Caki2 (cell line): ENCODE data around the gene GBGT1. TPM values are rescaled to one million over a fixed set of nuclear protein-coding genes. Genes with fewer than 3 reads are reported as not detected.

ENCODE experiments used
- DNase-seq: peaks from one replicate; pipeline ENCODE4 v3.0.0-alpha.2; 2015; ENCODE audit warnings: low read depth
- in situ Hi-C: cut with HindIII; loops from 2 replicates; pipeline ENCODE4 v1.10.0; 2016; ENCODE audit warnings: low sequenced_read_pairs, low pct_unique_long_range_greater_than_20kb, mixed read lengths
- total RNA-seq: library from RNA; depleted of rRNA; stranded (reverse); fragments of >200 nt; shearing (Covaris generic); gene quantifications from 2 replicates; pipeline ENCODE4 v1.2.3, GENCODE V29; 2014; ENCODE audit warnings: low replicate concordance

Gene GBGT1
- total RNA-seq, 1 experiment from 2014 or later: not detected

- no peak for DNase-seq
- in situ Hi-C loops: no loop called here
These were observed 37.9 kb upstream of the GBGT1 start for GRCh38 chr9:133201424-133202144.

- no peak for DNase-seq
- in situ Hi-C loops: no loop called here
These were observed 36.9 kb upstream of the GBGT1 start for GRCh38 chr9:133200631-133201030.

GRCh38 chr9:133199648-133200321 lies 36.1 kb upstream of the GBGT1 start:
- no peak for DNase-seq
- in situ Hi-C loops: no loop called here

- in situ Hi-C loops: no loop called here
- no peak for DNase-seq
These were observed 31.3 kb upstream of the GBGT1 start for GRCh38 chr9:133195029-133195428.

DNA sequence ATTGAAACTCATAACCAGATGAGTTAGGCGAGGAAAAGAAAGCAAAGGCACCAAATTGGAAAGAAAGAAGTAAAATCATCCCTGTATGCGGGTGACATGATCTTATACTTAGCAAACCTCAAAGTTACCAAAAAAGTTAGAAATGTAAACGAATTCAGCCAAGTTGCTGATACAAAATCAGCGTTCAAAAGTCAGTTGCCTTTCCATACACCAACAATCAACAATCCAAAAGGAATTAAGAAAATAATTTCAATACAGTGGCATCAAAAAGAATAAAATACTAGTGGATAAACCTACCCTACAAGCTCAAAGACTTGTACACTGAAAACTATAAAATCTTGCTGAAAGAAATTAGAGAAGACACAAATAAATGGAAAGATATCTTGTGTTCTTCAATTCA lies 30.9 kb upstream of the GBGT1 start:
- DNase-seq: no peak
- in situ Hi-C loops: no loop called here

DNA sequence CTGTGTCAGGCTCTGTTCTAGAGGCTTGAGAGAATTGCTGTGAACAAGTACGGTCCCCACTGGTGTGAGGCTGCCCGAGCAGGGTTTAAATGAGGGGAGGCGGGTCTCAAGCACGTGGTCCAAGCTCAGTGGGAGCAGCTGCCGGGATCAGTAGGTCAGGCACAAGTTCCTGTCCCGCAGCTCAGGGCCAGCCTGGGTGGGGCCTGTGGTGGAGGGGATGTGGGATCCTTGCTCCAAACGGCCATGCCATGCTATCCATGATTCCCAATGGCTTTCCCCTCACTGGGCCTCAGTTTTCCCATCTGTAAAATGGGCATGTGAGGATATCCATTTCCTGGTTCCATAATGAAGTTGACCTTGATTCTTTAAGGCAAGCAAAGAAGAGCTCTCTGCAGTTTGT lies 28.3 kb upstream of the GBGT1 start:
- DNase-seq: no peak
- in situ Hi-C loops: no loop called here

DNA sequence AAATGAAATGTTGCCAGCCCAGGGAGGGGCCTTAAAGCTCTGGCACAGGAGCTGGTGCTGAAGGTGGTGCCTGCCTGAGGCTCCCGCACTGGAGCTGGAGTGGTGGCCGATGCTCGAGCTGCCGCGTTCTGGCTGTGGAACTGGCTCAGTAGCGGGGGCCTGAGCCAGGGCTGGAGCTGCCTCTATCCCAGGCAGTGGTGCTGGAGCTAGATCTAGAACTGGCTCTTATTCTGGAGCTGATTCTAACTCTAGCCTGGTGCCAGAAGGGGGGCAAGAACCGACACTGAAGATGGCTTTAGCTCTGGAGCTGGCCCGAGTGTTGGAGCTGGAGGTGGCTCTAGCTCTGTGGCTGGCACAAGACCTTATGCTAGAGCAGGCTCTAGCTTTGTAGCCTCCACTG lies 26.1 kb upstream of the GBGT1 start:
- in situ Hi-C loops: no loop called here
- DNase-seq: no peak

GRCh38 chr9:133188843-133189180 lies 25.1 kb upstream of the GBGT1 start:
- no peak for DNase-seq
- in situ Hi-C loops: no loop called here

DNA sequence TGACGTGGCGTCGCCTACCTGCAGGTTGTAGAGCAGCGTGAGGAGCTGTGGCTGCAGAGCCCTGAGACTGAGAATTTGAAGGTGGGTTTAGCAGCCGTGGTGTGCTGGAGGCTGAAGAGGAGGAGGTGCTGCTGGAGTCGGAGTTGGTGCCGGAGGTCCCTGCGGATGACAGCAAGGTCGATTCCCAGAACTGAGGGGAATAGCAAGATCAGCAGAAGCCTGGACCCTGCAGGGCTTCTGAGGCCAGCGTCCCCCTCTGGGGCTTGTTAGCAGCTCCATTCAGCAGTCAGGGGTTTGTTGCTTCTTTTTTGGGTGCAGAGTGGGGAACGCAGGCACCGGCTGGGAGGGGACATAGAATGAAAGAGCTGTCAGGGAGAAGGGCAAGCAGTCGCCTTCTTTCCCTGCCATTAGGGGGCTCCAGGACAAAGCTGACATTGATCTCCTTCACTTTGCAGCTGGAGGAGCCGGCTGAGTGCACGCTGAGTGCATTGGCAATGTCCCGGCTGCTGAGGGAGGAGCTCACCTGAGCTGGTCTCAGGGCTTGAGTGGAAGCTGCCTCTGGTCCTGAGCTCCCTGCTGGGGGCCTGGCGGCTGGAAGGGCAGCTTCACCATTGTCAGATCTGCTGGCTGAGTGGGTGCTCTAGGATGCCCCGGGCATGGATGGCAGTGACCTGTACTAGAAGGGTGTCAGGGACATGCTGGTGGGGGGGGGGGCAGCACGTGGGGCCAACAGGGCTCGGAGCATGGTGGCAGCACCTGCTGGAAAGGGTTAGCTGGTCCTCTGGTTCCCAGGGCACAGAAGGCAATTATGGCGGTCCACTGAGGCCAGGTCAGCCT lies 24.5 kb upstream of the GBGT1 start:
- peak; percentile 45 for DNase-seq
- in situ Hi-C loops: no loop called here

GRCh38 chr9:133187561-133188005 lies 23.9 kb upstream of the GBGT1 start:
- DNase-seq: no peak
- in situ Hi-C loops: no loop called here

DNA sequence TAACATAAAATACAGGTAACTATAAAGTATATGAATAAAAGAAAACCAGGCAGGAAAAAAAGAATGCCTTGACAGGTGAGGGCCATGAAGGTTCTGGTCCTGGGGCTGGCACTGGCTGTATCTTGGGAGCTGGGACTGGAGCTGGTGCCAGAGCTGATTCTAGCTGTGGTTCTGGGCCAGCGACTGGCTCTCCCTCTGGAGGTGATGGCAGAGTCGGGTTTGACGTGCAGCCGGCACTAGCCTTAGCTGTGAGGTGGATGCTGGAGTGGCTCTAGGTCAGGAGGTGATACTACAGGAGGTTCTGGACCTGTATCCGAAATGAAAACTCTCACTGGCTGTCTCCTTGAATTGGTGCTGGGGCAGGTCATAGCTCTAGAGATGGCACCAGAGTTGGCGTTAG lies 23.0 kb upstream of the GBGT1 start:
- no peak for DNase-seq
- in situ Hi-C loops: no loop called here

DNA sequence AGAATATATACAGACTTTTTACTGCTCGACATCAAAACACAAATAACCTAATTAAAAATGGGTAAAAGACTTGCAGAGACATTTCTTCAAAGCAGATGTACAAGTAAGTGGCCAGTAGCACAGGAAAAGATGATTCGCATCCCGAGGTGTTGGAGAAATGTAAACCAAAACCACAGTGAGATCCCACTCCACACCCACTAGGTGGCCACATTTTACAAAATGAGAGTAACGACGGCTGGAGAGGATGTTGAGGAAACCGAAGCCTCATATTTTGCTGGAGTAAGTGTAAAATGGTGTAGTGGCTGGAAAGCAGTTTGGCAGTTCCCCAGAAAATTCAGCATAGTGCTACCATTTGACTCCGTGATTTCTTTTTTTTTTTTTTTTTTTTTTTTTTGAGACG lies 21.3 kb upstream of the GBGT1 start:
- peak; percentile 64 for DNase-seq
- in situ Hi-C loops: no loop called here

DNA sequence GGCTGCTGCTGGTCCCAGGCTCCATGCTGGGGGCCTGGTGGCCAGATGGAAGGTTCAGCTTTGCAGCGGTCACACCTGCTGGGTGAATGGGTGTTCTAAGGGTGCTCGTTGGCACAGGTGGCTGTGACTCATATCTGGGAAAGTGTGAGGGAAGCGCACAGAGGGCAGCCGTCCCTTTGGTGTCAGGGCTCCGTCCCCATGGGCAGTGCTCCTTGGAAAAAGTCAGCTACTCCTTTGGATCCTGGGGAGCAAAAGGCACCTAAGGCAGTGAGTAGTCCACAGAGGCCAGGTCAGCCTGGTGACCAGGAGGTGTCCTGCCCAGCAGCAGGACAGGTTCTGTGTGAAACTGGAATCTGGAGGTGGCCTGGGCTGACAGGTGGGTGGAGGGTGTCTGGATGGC lies 18.4 kb upstream of the GBGT1 start:
- in situ Hi-C loops: no loop called here

DNA sequence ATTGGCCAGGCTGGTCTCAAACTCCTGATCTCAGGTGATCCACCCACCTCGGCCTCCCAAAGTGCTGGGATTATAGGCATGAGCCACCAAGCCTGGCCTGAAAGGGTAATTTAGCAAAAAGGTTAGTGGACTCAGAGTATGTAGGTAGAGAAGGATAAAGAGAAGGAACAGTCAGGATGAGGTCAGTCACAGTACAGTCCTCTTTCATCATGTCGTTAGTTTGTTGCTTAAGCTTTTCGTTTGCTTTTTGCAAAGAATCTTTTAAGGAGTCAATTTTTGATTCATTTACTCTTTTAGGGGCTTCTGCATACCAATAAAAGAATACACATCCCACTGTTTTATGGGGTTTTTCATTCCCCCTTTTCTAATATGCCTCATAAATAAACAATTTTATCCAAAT lies 17.8 kb upstream of the GBGT1 start:
- in situ Hi-C loops: no loop called here
- DNase-seq: no peak

More for the DNA sequence above, 18.4 kb upstream of the GBGT1 start:
- DNase-seq: no peak

DNA sequence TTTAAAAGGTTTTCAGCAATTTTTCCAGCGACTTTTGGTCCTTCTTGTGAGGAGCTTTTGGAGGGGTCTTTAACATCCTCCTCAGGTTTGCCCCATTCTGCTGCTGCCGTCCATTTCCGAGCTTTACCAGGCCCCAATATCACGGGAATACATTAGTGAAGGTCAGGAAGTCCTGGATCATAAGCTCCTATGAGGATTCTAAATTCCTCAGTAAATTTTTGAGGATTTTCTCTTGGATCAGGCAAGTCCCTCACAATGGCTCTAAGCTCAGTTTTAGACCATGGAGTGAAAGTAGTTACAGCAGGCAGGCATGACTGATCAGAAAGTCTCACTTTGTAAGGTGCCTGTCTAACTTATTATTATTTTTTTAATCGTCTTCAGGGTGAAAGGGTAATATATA lies 17.2 kb upstream of the GBGT1 start:
- in situ Hi-C loops: no loop called here
- no peak for DNase-seq

DNA sequence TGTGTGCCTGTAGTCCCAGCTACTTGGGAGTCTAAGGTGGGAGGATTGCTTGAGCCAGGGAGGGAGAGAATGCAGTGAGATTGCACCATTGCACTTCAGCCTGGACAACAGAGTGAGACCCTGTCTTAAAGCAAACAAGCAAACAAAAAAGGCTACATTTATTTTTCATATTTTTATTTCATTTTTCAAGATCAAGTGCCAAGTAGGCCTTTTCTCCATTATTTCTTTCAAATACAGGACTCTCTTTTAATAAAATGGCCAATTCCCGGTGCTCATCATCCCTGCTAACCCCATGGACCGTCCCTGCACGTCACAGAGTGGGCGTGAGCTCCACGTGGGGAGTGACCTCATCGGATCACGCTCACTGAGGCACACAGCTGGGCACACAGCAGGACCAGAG lies 9.3 kb upstream of the GBGT1 start:
- no peak for DNase-seq

DNA sequence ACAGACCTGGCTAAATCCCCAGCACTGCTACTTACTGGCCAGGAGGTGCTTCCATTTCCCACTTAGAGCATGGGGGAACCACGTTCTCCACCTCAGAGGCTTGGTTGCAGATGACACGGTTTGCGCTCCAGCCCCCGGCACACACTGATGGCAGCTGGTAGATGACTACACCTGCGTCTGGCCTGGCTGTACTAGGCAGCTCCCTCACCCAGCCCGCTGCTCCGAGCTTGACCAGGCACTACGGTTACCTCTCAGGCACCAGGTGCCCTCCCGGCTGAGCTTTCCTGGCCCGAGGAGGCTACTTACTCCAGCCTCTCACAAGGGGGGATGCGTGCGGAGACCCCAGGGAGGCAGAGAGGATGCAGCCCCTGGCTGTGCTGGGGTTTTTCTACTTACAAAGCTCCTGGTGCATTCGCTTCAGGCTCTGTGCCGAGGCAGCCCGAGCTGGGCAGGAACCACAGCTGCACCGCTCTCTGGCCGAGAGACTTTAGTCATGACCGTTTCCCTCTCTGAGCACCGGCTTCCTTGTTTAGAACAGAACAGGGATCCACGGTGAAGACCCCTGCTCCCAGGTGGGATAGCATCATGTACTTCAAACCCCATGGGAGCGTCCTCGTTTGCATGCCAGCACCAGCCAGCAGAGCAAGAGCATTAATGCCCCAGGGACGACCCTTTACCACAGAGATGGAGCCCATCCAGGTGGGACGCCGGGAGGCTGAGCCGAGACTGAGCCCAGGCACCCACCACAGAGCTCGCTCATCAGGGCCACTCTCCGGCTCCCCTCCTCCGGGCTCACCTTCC lies 7.6 kb upstream of the GBGT1 start:
- DNase-seq: no peak
- in situ Hi-C loops: no loop called here

More for the DNA sequence above, 9.3 kb upstream of the GBGT1 start:
- in situ Hi-C loops: no loop called here

DNA sequence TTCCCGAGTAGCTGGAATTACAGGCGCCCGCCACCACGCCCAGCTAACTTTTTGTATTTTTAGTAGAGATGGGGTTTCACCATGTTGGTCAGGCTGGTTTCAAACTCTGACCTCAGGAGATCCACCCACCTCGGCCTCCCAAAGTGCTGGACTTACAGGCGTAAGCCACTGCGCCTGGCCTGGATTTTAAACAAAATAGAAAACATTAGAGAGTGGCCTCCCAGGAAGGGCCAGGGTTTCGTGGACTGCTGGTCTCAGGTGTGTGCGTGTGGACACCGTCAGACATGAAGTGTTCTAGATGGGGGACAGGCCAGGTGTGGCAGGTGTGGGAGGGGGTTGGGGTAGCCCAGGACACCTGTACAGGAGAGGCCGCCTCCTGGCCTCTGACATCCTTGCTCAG lies 7.0 kb upstream of the GBGT1 start:
- no peak for DNase-seq
- in situ Hi-C loops: no loop called here
